WTC11 (cell line): ENCODE measurements around the gene TLE2.

Experiments
- ATF3 ChIP-seq: sonication (generic); formaldehyde crosslinking; conservative IDR thresholded peaks from 2 replicates; pipeline ENCODE4 v1.8.1; 2022; ENCODE audit warnings: mild to moderate bottlenecking, missing genetic modification reagents
- CREB1 ChIP-seq: sonication (generic); formaldehyde crosslinking; IDR thresholded peaks from 2 replicates; pipeline ENCODE4 v1.8.0; 2023; ENCODE audit warnings: mild to moderate bottlenecking, missing genetic modification reagents
- CTCF ChIP-seq: fragments of 200-600 bp; IDR thresholded peaks from 2 replicates; pipeline ENCODE4 v1.8.0; 2022; ENCODE audit warnings: antibody characterized with exemption
- SP1 ChIP-seq: sonication (generic); formaldehyde crosslinking; conservative IDR thresholded peaks from 2 replicates; pipeline ENCODE4 v1.8.1; 2022; ENCODE audit warnings: missing genetic modification reagents
- TP53 ChIP-seq: sonication (generic); formaldehyde crosslinking; IDR thresholded peaks from 2 replicates; pipeline ENCODE4 v1.8.1; 2023; ENCODE audit warnings: mild to moderate bottlenecking, missing genetic modification reagents
- TF ChIP-seq, protein P1 (sequence below): sonication (generic); formaldehyde crosslinking; IDR thresholded peaks from 2 replicates; pipeline ENCODE4 v1.8.0; 2022; ENCODE audit warnings: missing genetic modification reagents
- TF ChIP-seq, protein P2 (sequence below): sonication (generic); formaldehyde crosslinking; IDR thresholded peaks from 2 replicates; pipeline ENCODE4 v1.8.0; 2022; ENCODE audit warnings: mild to moderate bottlenecking, missing genetic modification reagents

DNA sequence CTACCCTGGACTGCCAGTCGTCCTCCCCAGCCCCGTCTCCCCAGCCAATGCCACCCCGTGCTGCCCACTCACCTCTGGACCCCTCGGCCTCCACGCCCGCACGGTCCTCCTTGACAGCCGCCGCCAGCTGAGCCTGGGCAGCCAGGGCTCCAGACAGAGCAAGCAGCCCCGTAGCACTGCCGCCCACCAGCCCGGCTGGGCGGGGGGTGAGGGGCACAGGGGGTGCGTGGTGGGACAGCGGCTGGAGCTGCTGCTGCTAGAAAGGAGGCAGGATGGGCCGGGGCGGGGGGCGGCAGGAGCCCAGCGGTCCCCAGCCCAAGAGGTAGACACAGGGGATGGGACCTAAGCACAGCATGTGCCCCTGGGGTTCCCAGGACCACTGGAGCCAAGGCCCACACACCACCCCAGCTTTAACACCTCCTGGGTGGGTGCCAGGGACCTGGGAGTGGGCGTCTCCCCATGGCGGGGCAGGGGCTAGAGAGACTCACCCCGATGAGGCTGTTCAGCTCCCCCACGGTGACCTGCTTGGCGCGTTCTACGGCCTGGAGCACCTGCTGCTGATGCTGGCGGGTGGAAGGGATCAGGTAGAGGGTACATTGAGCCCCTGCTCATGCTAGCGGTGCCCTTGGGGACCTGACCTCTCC, 9.7 kb downstream of the TLE2 start:
- TF ChIP-seq TP53, result no peak
- TF ChIP-seq CTCF, result no peak
- TF ChIP-seq SP1 (CRISPR knock-in tag), result no peak
- TF ChIP-seq, protein P1, sequence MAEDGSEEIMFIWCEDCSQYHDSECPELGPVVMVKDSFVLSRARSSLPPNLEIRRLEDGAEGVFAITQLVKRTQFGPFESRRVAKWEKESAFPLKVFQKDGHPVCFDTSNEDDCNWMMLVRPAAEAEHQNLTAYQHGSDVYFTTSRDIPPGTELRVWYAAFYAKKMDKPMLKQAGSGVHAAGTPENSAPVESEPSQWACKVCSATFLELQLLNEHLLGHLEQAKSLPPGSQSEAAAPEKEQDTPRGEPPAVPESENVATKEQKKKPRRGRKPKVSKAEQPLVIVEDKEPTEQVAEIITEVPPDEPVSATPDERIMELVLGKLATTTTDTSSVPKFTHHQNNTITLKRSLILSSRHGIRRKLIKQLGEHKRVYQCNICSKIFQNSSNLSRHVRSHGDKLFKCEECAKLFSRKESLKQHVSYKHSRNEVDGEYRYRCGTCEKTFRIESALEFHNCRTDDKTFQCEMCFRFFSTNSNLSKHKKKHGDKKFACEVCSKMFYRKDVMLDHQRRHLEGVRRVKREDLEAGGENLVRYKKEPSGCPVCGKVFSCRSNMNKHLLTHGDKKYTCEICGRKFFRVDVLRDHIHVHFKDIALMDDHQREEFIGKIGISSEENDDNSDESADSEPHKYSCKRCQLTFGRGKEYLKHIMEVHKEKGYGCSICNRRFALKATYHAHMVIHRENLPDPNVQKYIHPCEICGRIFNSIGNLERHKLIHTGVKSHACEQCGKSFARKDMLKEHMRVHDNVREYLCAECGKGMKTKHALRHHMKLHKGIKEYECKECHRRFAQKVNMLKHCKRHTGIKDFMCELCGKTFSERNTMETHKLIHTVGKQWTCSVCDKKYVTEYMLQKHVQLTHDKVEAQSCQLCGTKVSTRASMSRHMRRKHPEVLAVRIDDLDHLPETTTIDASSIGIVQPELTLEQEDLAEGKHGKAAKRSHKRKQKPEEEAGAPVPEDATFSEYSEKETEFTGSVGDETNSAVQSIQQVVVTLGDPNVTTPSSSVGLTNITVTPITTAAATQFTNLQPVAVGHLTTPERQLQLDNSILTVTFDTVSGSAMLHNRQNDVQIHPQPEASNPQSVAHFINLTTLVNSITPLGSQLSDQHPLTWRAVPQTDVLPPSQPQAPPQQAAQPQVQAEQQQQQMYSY (CRISPR knock-in tag), result no peak
- TF ChIP-seq ATF3 (CRISPR knock-in tag), result no peak
- TF ChIP-seq, protein P2, sequence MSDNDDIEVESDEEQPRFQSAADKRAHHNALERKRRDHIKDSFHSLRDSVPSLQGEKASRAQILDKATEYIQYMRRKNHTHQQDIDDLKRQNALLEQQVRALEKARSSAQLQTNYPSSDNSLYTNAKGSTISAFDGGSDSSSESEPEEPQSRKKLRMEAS (CRISPR knock-in tag), result no peak
- no peak for TF ChIP-seq CREB1 (CRISPR knock-in tag)
